ENCODE results near the gene TP53. TPM values are rescaled to one million over a fixed set of nuclear protein-coding genes. Genes with fewer than 3 reads are reported as not detected.
A peak's percentile ranks its signal among the peaks of the same experiment; 100 is the strongest.
"Not testable (repeated sequence)": the region's sequence is repeated elsewhere in the genome, so short reads cannot be mapped to it uniquely, and the experiment has no call there.

Gene TP53
- total RNA-seq, 1 donor from 2014 or later: 217 TPM

- intact Hi-C loops (cut with micrococcal nuclease): loop anchor here (2.0 kb wide), 1 partner anchor 306 kb away; the partner anchor contains the start of gene CNTROB
- H3K27me3 Mint-ChIP-seq: no peaks in the 10 kb centered on the region
- ATAC-seq (ENCODE audit: low read depth) (no peak), DNase-seq (no peak)
- H3K27ac Mint-ChIP-seq: peak overlapping the region; percentile 80
- TF ChIP-seq CTCF (IDR thresholded peaks at IDR 0.05): no peak
- peak overlapping the region; percentile 93 for H3K4me3 Mint-ChIP-seq
- ChIA-PET POLR2A (interaction anchor here (2.2 to 4.1 kb wide), 3 partner anchors 12 to 61 kb away, joined by 14 to 87 read pairs (median 34); partner anchors contain the start of genes FXR2, MPDU1, TP53 and WRAP53), CTCF (interaction anchor here (0.9 to 2.6 kb wide), 2 partner anchors 61 to 111 kb away, joined by 3 to 16 read pairs; partner anchors contain the start of genes TP53 and WRAP53)
- peaks cover 7% of the 10 kb centered on the region for H3K36me3 Mint-ChIP-seq (ENCODE audit: low read depth)
- H3K4me1 Mint-ChIP-seq: peaks cover 11% of the 10 kb centered on the region
- H3K9me3 Mint-ChIP-seq: no peaks in the 10 kb centered on the region
Observed at GRCh38 chr17:7626307-7626706, 61.0 kb downstream of the TP53 start.

- not testable (repeated sequence) for H3K27me3 Mint-ChIP-seq; H3K36me3 Mint-ChIP-seq (ENCODE audit: low read depth); H3K9me3 Mint-ChIP-seq; ATAC-seq (ENCODE audit: low read depth); DNase-seq; H3K27ac Mint-ChIP-seq
- POLR2A ChIA-PET: interaction anchor here (3.8 to 4.1 kb wide), 2 partner anchors 11 to 61 kb away, joined by 34 to 87 read pairs; partner anchors contain the start of genes FXR2, TP53 and WRAP53
- Mint-ChIP-seq H3K4me3 (peak overlapping the region; percentile 93), H3K4me1 (peaks cover 11% of the 10 kb centered on the region)
- intact Hi-C loops (cut with micrococcal nuclease): loop anchor here (2.0 kb wide), 1 partner anchor 307 kb away; the partner anchor contains the start of gene CNTROB
- CTCF ChIA-PET: interaction anchor here (0.7 to 1.4 kb wide), 3 partner anchors 41 to 580 kb away, joined by 3 read pairs; no protein-coding TSS in a partner anchor
Observed at GRCh38 chr17:7625749-7626148, 61.5 kb downstream of the TP53 start.

- intact Hi-C loops (cut with micrococcal nuclease): no loop called here
- H3K4me1 Mint-ChIP-seq: peaks cover 11% of the 10 kb centered on the region
- CTCF ChIA-PET: no interaction called here
- H3K4me3 Mint-ChIP-seq: no peak overlapping the region
- POLR2A ChIA-PET: interaction anchor here (0.7 kb wide), 1 partner anchor 219 kb away, joined by 3 read pairs; no protein-coding TSS in a partner anchor
- peaks cover 7% of the 10 kb centered on the region for H3K36me3 Mint-ChIP-seq (ENCODE audit: low read depth)
- ATAC-seq (ENCODE audit: low read depth) (no peak), DNase-seq (no peak)
- no peaks in the 10 kb centered on the region for H3K9me3 Mint-ChIP-seq
- H3K27me3 Mint-ChIP-seq: no peaks in the 10 kb centered on the region
- no peak overlapping the region for H3K27ac Mint-ChIP-seq
- TF ChIP-seq CTCF (IDR thresholded peaks at IDR 0.05): no peak
Observed at GRCh38 chr17:7623661-7624060, 63.6 kb downstream of the TP53 start.

- Mint-ChIP-seq H3K4me3 (no peak overlapping the region), H3K4me1 (no peaks in the 10 kb centered on the region), H3K27ac (no peak overlapping the region), H3K36me3 (ENCODE audit: low read depth) (no peaks in the 10 kb centered on the region), H3K9me3 (no peaks in the 10 kb centered on the region), H3K27me3 (no peaks in the 10 kb centered on the region)
- ChIA-PET CTCF (no interaction called here), POLR2A (interaction anchor here (0.5 to 0.6 kb wide), 2 partner anchors 175 to 361 kb away, joined by 4 to 12 read pairs; no protein-coding TSS in a partner anchor)
- intact Hi-C loops (cut with micrococcal nuclease): no loop called here
- DNase-seq (no peak), ATAC-seq (ENCODE audit: low read depth) (no peak)
- no peak for TF ChIP-seq CTCF (IDR thresholded peaks at IDR 0.05)
Observed at GRCh38 chr17:7620835-7621234, 66.5 kb downstream of the TP53 start.

GRCh38 chr17:7618608-7619007 is 68.7 kb downstream of the TP53 start:
- ChIA-PET POLR2A (interaction anchor here (1.0 kb wide), 1 partner anchor 32 kb away, joined by 3 read pairs; the partner anchor contains the start of gene ATP1B2), CTCF (no interaction called here)
- intact Hi-C loops (cut with micrococcal nuclease): no loop called here
- Mint-ChIP-seq H3K9me3 (no peaks in the 10 kb centered on the region), H3K4me3 (no peak overlapping the region), H3K4me1 (peaks cover 7% of the 10 kb centered on the region), H3K27me3 (no peaks in the 10 kb centered on the region), H3K27ac (no peak overlapping the region), H3K36me3 (ENCODE audit: low read depth) (no peaks in the 10 kb centered on the region)
- TF ChIP-seq CTCF (IDR thresholded peaks at IDR 0.05): no peak
- ATAC-seq (ENCODE audit: low read depth): no peak
- DNase-seq: no peak

Other genes with a start within 250 kb of the TP53 start
- gene FGF11, start 248.0 kb downstream of the TP53 start, total RNA-seq: 1.3 and 2.8 TPM in 2 replicates
- 5.9 and 6.0 TPM in 2 replicates for gene CHRNB1, start 242.4 kb downstream of the TP53 start, total RNA-seq
- 28.8 and 30.5 TPM in 2 replicates for gene ZBTB4, start 207.9 kb downstream of the TP53 start, total RNA-seq
- gene SLC35G6, start 206.0 kb downstream of the TP53 start, total RNA-seq: not detected in 2 replicates
- gene POLR2A, start 203.1 kb downstream of the TP53 start, total RNA-seq: 148 and 162 TPM in 2 replicates
- 25.2 and 30.7 TPM in 2 replicates for gene TNFSF12, start 138.4 kb downstream of the TP53 start, total RNA-seq
- 14.4 and 15.3 TPM in 2 replicates for gene TNFSF13, start 128.7 kb downstream of the TP53 start, total RNA-seq
- gene SENP3, start 125.6 kb downstream of the TP53 start, total RNA-seq: 49.6 and 55.8 TPM in 2 replicates
- gene CD68, start 107.9 kb downstream of the TP53 start, total RNA-seq: 7.2 and 7.8 TPM in 2 replicates
- 50.7 and 58.9 TPM in 2 replicates for gene MPDU1, start 103.6 kb downstream of the TP53 start, total RNA-seq
- 0.24 and 0.64 TPM in 2 replicates for gene SOX15, start 97.4 kb downstream of the TP53 start, total RNA-seq
- 27.5 and 32.4 TPM in 2 replicates for gene FXR2, start 72.6 kb downstream of the TP53 start, total RNA-seq
- 44.5 and 45.0 TPM in 2 replicates for gene SAT2, start 59.7 kb downstream of the TP53 start, total RNA-seq
- not detected in 2 replicates for gene SHBG, start 57.4 kb downstream of the TP53 start, total RNA-seq
- not detected in 2 replicates for gene ATP1B2, start 36.6 kb downstream of the TP53 start, total RNA-seq
- gene WRAP53, start 987 bp upstream of the TP53 start, total RNA-seq: 17.1 and 17.6 TPM in 2 replicates
- not detected in 2 replicates for gene EFNB3, start 17.7 kb upstream of the TP53 start, total RNA-seq
- gene DNAH2, start 30.3 kb upstream of the TP53 start, total RNA-seq: not detected in 2 replicates
- 70.8 and 72.5 TPM in 2 replicates for gene KDM6B, start 146.7 kb upstream of the TP53 start, total RNA-seq
- 3.2 and 7.1 TPM in 2 replicates for gene TMEM88, start 167.6 kb upstream of the TP53 start, total RNA-seq
- 36.0 and 47.9 TPM in 2 replicates for gene NAA38, start 170.1 kb upstream of the TP53 start, total RNA-seq
- 5.4 and 6.1 TPM in 2 replicates for gene CYB5D1, start 170.5 kb upstream of the TP53 start, total RNA-seq
- 103 and 109 TPM in 2 replicates for gene CHD3, start 201.3 kb upstream of the TP53 start, total RNA-seq
- gene RNF227, start 228.8 kb upstream of the TP53 start, total RNA-seq: 2.5 and 2.8 TPM in 2 replicates
- gene KCNAB3, start 242.4 kb upstream of the TP53 start, total RNA-seq: 10.8 and 12.9 TPM in 2 replicates
- gene TRAPPC1, start 244.5 kb upstream of the TP53 start, total RNA-seq: 129 and 167 TPM in 2 replicates
- 23.0 and 24.6 TPM in 2 replicates for gene CNTROB, start 244.7 kb upstream of the TP53 start, total RNA-seq

Data from activated B cell treated with CpG ODN at 0.5 μM for 24 hours (primary cell).